SW480 (cell line): ENCODE data around the gene RSRC1.
"Not testable (repeated sequence)": the region's sequence is repeated elsewhere in the genome, so short reads cannot be mapped to it uniquely, and the experiment has no call there.

Experiments
- DNase-seq: peaks from one replicate; pipeline ENCODE4 v3.0.0-alpha.2; 2016; ENCODE audit warnings: low spot score

Gene RSRC1

GRCh38 chr3:158109804-158110657 is at the start of gene RSRC1:
Gene RSRC1, plus strand, starts transcription at chr3:158110089. Its CDS starts 12,016 bp downstream, at chr3:158122105.
- DNase-seq: peak; percentile 92

- not testable (repeated sequence) for DNase-seq
Measured at GRCh38 chr3:158065574-158065973, 44.3 kb upstream of the RSRC1 start.

GRCh38 chr3:158072790-158073189 is 37.1 kb upstream of the RSRC1 start:
- DNase-seq: no peak

GRCh38 chr3:158074591-158074990 is 35.3 kb upstream of the RSRC1 start:
- DNase-seq: no peak

- DNase-seq: no peak
Measured at GRCh38 chr3:158079599-158079998, 30.3 kb upstream of the RSRC1 start.

- DNase-seq: no peak
Measured at GRCh38 chr3:158084651-158085050, 25.2 kb upstream of the RSRC1 start.

- no peak for DNase-seq
Measured at GRCh38 chr3:158085358-158085757, 24.5 kb upstream of the RSRC1 start.

- no peak for DNase-seq
Measured at GRCh38 chr3:158085931-158086330, 24.0 kb upstream of the RSRC1 start.

- no peak for DNase-seq
Measured at GRCh38 chr3:158086361-158086760, 23.5 kb upstream of the RSRC1 start.

- DNase-seq: no peak
Measured at GRCh38 chr3:158086776-158087175, 23.1 kb upstream of the RSRC1 start.

- DNase-seq: peak; percentile 45
Measured at GRCh38 chr3:158091531-158091930, 18.4 kb upstream of the RSRC1 start.

GRCh38 chr3:158093526-158093925 is 16.4 kb upstream of the RSRC1 start:
- DNase-seq: no peak

GRCh38 chr3:158094235-158095110 is 15.4 kb upstream of the RSRC1 start:
- DNase-seq: no peak

GRCh38 chr3:158095111-158095813 is 14.6 kb upstream of the RSRC1 start:
- no peak for DNase-seq

GRCh38 chr3:158095814-158096704 is 13.8 kb upstream of the RSRC1 start:
- no peak for DNase-seq

GRCh38 chr3:158097081-158097592 is 12.8 kb upstream of the RSRC1 start:
- DNase-seq: no peak

GRCh38 chr3:158097593-158098308 is 12.1 kb upstream of the RSRC1 start:
- DNase-seq: peak; percentile 91

GRCh38 chr3:158098309-158098639 is 11.6 kb upstream of the RSRC1 start:
- DNase-seq: no peak

GRCh38 chr3:158098834-158099424 is 11.0 kb upstream of the RSRC1 start:
- no peak for DNase-seq

- DNase-seq: no peak
Measured at GRCh38 chr3:158100681-158101080, 9.2 kb upstream of the RSRC1 start.
